HS-5 (cell line): ENCODE data around the gene GRAMD2B.
"Not testable (repeated sequence)": the region's sequence is repeated elsewhere in the genome, so short reads cannot be mapped to it uniquely, and the experiment has no call there.

Source experiments
- DNase-seq: peaks from one replicate; pipeline ENCODE4 v3.0.0-alpha.2; 2012; ENCODE audit warnings: low read depth

GRAMD2B gene

GRCh38 chr5:126511961-126512360, 88.8 kb downstream of the GRAMD2B start:
- no peak for DNase-seq

GRCh38 chr5:126512451-126512850, 89.2 kb downstream of the GRAMD2B start:
- DNase-seq, result no peak

DNA sequence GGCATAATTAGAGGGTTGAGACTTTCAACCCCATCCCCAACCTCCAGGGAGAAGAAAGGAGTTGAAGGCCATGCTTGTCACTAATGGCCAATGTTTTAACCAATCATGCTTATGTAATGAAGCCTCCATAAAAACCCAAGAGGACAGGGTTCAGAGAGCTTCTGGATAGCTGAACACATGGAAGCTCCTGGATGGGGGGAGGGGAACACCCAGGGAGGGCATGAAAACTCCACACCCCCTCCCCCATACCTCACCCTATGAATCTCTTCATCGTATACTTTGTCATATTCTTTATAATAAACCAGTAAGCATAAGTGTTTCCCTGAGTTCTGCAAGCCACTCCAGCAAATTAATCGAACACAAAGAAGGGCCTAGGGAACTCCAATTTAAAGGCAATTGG, 90.1 kb downstream of the GRAMD2B start:
- DNase-seq, result no peak

GRCh38 chr5:126513703-126514102, 90.5 kb downstream of the GRAMD2B start:
- no peak for DNase-seq

GRCh38 chr5:126514131-126514557, 90.9 kb downstream of the GRAMD2B start:
- no peak for DNase-seq

GRCh38 chr5:126514558-126515141, 91.4 kb downstream of the GRAMD2B start:
- no peak for DNase-seq

GRCh38 chr5:126515337-126515736, 92.1 kb downstream of the GRAMD2B start:
- DNase-seq, result no peak

- no peak for DNase-seq
Observed at GRCh38 chr5:126516133-126516532, 92.9 kb downstream of the GRAMD2B start.

GRCh38 chr5:126516852-126517251, 93.6 kb downstream of the GRAMD2B start:
- no peak for DNase-seq

DNA sequence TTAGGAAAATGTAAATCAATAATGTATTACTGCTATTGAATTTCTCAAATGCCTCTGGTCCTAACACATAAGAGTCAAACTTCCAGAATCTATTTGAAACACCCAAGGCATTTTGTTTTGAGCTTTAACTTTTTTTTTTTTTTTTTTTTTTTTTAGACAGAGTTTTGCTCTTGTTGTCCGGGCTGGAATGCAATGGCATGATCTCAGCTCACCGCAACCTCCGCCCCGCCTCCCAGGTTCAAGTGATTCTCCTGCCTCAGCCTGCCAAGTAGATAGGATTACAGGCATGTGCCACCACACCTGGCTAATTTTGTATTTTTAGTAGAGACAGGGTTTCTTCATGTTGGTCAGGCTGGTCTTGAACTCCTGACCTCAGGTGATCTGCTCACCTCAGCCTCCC, 96.0 kb downstream of the GRAMD2B start:
- DNase-seq, result not testable (repeated sequence)

DNA sequence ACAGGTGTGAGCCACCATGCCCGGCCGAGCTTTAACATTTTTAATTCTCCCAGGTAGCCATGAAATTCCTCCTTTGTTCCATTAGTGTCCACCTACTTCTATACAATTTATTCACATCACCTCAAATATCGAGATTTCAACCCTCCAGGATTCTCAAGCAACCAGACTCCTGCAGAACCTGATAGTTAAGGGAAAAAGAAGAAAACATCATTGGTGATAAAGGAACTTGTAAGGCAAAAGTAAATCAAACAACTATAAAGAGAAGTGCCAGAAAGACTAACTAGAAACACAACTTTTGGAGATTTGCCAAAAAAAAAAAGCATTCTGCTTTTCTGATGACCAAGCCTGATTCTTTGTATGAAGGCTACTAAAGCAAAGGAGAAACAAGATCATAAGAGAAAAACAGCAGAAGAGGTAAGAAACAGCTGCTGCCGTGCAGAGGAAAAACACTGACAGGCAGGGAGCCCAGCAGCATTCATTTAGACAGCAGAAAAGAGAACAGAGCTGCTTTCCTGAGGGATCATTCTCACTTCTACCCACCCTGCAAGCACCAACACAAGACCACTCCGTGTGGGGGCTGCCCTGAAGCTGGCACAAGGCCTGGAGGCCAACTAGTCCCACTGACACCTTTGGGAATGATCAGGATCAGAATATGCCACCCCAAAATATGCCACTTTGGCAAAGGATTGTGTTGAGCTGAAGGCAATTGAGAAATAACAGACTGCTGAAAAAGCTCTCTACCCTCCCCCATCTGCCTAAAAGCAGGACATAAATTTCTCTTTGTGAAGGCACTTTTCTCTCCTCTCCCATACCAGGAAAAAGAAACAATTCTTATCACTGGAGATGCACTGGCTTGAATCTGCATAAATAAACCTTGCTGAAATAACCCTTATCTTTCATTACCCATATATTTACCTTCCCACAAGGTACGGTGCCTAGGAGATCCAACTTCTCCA, 96.7 kb downstream of the GRAMD2B start:
- DNase-seq, result no peak

- no peak for DNase-seq
Observed at GRCh38 chr5:126520593-126520953, 97.4 kb downstream of the GRAMD2B start.

- no peak for DNase-seq
Observed at GRCh38 chr5:126521130-126521529, 97.9 kb downstream of the GRAMD2B start.

DNA sequence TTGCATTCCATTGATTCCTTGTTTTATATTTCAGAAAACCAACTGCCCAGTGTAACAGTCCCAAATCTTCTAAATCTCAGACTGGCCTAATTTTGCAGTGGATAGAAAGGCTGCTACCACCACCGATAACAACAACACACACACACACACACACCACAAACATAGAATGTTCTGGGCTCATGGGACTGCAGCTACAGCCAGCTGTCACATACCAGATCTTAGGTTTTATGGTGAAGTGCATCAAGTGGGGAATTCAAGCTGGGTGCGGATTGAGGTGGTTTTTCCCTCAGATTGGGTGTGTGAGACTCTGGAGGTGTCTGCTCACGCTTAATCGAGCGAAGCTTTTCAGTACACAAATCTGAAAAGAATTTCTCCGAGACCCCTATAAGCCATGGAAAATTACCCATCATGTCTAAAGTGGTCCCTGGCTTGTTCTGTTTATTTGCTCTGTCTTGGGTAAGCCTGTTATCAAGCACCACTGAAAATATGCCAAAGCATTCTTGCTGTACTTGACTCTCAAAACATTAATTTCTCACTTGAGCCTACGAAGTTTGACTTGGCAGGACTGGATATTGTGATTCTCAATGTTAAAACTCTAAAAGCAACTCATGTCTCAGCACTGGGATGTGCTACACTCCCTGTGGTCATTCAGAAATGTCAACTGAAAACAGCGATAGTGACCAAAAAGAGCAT, 100.8 kb downstream of the GRAMD2B start:
- no peak for DNase-seq

- no peak for DNase-seq
Observed at GRCh38 chr5:126525630-126526245, 102.5 kb downstream of the GRAMD2B start.

- no peak for DNase-seq
Observed at GRCh38 chr5:126526493-126526892, 103.3 kb downstream of the GRAMD2B start.

DNA sequence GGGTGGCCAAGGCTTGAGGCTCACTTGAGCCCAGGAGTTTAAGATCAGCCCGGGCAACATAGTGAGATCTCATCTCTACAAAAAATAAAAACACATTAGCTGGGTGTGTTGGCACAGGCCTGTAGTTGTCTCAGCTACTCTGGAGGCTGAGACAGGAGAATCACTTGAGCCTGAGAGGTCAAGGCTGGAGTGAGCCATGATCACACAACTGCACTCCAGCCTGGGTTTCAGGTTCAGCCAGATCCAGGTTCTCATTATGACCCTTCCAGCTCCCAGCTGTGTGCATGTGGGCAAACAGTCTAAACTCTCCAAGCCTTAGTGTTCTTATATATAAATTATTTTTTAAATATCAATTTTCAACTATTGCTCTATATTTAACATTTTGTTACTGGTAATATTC, 103.9 kb downstream of the GRAMD2B start:
- DNase-seq, result no peak

DNA sequence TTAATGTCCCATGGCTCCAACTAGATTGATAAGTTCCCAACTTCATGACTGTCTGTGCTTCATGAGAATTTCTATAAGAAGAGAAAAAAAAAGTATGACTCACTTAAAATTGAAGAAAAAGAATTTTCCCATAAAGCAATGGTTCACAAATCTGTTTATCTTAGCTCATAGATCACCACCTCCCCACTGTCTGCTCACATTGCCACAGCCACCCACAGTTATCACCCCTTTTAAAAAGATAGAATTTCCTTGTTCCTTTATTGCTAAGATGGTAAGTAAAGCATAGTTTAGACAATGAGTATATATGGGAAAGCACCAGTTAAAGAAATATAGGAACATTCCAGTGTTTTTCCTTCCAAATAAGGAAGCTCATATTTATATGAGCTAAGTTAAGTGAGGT, 104.7 kb downstream of the GRAMD2B start:
- DNase-seq, result peak; percentile 20

GRCh38 chr5:126531543-126532120, 108.4 kb downstream of the GRAMD2B start:
- DNase-seq, result no peak

DNA sequence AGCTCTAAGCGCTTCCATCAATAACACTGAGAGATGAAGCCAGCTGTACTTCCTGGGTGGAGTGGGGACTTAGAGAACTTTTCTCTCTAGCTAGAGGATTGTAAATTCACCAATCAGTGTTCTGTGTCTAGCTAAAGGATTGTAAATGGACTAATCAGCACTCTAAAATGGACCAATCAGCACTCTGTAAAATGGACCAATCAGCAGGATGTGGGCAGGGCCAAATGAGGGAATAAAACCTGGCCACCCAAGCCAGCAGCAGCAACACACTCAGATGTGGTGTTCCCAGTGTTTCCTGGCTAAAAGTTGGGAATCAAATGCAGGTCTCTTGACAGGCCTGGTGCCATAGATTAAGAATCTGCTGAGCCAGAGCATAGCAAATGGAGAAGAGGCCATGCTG, 111.3 kb downstream of the GRAMD2B start:
- no peak for DNase-seq

DNA sequence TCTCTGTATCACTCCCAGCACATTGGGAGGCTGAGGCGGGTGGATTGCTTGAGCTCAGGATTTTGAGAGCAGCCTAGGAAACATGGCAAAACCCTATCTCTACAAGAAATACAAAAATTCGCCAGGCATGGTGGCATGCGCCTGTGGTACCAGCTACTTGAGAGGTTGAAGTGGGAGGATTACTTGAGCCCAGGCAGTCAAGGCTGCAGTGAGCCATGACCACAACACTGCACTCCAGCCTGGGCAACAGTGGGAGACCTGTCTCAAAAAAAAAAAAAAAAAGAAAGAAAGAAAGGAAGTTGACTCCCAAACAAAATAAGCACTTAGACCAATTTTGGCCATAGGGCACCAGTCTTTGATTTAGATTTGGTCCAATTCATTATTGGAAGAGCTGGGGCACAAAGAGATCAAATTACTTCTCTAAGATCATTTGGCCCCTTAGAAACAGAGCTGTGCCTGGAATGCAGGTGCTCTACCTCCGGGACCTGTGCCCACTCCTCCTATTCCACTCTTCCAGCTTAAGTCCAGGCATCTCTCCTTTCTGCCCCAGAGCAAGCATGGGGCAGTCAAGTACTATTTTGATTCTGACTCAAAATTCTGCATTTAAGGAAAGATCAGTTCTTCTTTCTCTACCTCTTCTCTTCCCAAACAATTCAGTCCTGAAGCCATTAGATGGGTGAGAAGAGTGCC, 112.8 kb downstream of the GRAMD2B start:
- no peak for DNase-seq

DNA sequence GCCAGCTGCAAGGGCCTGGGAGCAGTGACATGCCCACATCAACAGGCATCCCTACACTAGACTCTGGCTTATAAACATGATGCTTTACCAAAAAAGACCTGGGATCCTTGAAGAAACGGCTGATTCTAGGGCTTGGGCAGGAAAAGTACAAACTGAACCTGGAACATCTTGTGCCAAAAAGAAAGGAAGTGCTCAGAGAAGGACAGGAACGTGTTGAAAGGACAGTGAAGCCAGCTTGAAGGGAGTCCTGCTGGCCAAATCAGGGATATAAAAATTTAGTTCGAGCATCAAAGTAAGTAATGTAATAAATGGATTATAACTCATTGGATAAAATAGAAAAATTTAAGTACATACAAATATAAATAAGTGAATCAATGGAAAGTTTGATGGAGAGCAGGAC, 113.7 kb downstream of the GRAMD2B start:
- no peak for DNase-seq
